H9 (cell line): ENCODE data around the gene CDH24. TPM values are rescaled to one million over a fixed set of nuclear protein-coding genes. Genes with fewer than 3 reads are reported as not detected.

Source experiments
- DNase-seq: peaks from one replicate; pipeline ENCODE4 v3.0.0-alpha.2; 2017
- H2AFZ ChIP-seq: one replicate; pipeline ENCODE4 v1.6.1; 2013; ENCODE audit warnings: mild to moderate bottlenecking, low read length, control low read depth, moderate library complexity
- H2AK5ac ChIP-seq: 2 replicates; pipeline ENCODE4 v1.6.1; 2013; ENCODE audit warnings: low read length, control low read depth, mixed read lengths; ENCODE audit not compliant: insufficient read length
- H2BK120ac ChIP-seq: one replicate; pipeline ENCODE4 v1.6.1; 2013; ENCODE audit warnings: low read depth, mild to moderate bottlenecking, low read length, control low read depth, inconsistent platforms; ENCODE audit not compliant: poor library complexity, severe bottlenecking
- H2BK12ac ChIP-seq: 2 replicates; pipeline ENCODE4 v1.6.1; 2013; ENCODE audit warnings: low read length, control low read depth, mixed read lengths, low read depth; ENCODE audit not compliant: insufficient read length
- H2BK15ac ChIP-seq: 2 replicates; pipeline ENCODE4 v1.6.1; 2013; ENCODE audit warnings: low read depth, low read length, control low read depth
- H2BK20ac ChIP-seq: one replicate; pipeline ENCODE4 v1.6.1; 2013; ENCODE audit warnings: low read depth, mild to moderate bottlenecking, low read length, control low read depth, inconsistent platforms; ENCODE audit not compliant: poor library complexity, severe bottlenecking
- H2BK5ac ChIP-seq: 2 replicates; pipeline ENCODE4 v1.6.1; 2013; ENCODE audit warnings: low read length, control low read depth, mixed read lengths; ENCODE audit not compliant: insufficient read length
- H3K14ac ChIP-seq: 2 replicates; pipeline ENCODE4 v1.6.1; 2013; ENCODE audit warnings: low read length, control low read depth; ENCODE audit not compliant: insufficient read depth
- H3K18ac ChIP-seq: 2 replicates; pipeline ENCODE4 v1.6.1; 2013; ENCODE audit warnings: low read depth, mild to moderate bottlenecking, mixed read lengths, low read length, control low read depth; ENCODE audit not compliant: insufficient read length
- H3K23ac ChIP-seq: 2 replicates; pipeline ENCODE4 v1.6.1; 2013; ENCODE audit warnings: low read length, control low read depth, mixed read lengths, low read depth; ENCODE audit not compliant: insufficient read length
- H3K23me2 ChIP-seq: 2 replicates; pipeline ENCODE4 v1.6.1; 2013; ENCODE audit warnings: low read depth, mild to moderate bottlenecking, mixed read lengths, low read length, control low read depth; ENCODE audit not compliant: insufficient read length, poor library complexity, severe bottlenecking
- H3K27ac ChIP-seq: 2 replicates; pipeline ENCODE4 v1.5.1; 2013; ENCODE audit warnings: low read length, control low read depth, mixed read lengths, low read depth; ENCODE audit not compliant: insufficient read length
- H3K27me3 ChIP-seq: 2 replicates; pipeline ENCODE4 v1.6.1; 2013; ENCODE audit warnings: low read length, control low read depth, inconsistent platforms; ENCODE audit not compliant: insufficient read depth
- H3K4ac ChIP-seq: 2 replicates; pipeline ENCODE4 v1.6.1; 2013; ENCODE audit warnings: low read depth, mild to moderate bottlenecking, control low read depth, inconsistent platforms, low read length, moderate library complexity
- H3K4me1 ChIP-seq: 2 replicates; pipeline ENCODE4 v1.6.1; 2013; ENCODE audit warnings: low read length, control low read depth, inconsistent platforms; ENCODE audit not compliant: insufficient read depth
- H3K4me2 ChIP-seq: 2 replicates; pipeline ENCODE4 v1.6.1; 2013; ENCODE audit warnings: low read length, control low read depth, mixed read lengths; ENCODE audit not compliant: insufficient read length, insufficient read depth
- H3K56ac ChIP-seq: 2 replicates; pipeline ENCODE4 v1.6.1; 2013; ENCODE audit warnings: low read depth, mild to moderate bottlenecking, mixed read lengths, low read length, control low read depth; ENCODE audit not compliant: insufficient read length
- H3K79me1 ChIP-seq: 2 replicates; pipeline ENCODE4 v1.6.1; 2013; ENCODE audit warnings: low read depth, mild to moderate bottlenecking, moderate library complexity, low read length, control low read depth, inconsistent platforms; ENCODE audit not compliant: insufficient read depth, poor library complexity, severe bottlenecking
- H3K79me2 ChIP-seq: 2 replicates; pipeline ENCODE4 v1.6.1; 2013; ENCODE audit warnings: low read length, control low read depth, inconsistent platforms; ENCODE audit not compliant: insufficient read depth
- H3K9ac ChIP-seq: 2 replicates; pipeline ENCODE4 v1.6.1; 2013; ENCODE audit warnings: low read length, control low read depth, mixed read lengths; ENCODE audit not compliant: insufficient read length; ENCODE audit errors: extremely low read depth
- H3K9me3 ChIP-seq: one replicate; pipeline ENCODE4 v1.6.1; 2013; ENCODE audit warnings: low read depth, low read length, inconsistent platforms; ENCODE audit not compliant: control insufficient read depth
- H3T11ph ChIP-seq: one replicate; pipeline ENCODE4 v1.6.1; 2013; ENCODE audit warnings: mild to moderate bottlenecking, low read length, control low read depth, inconsistent platforms
- H4K20me1 ChIP-seq: one replicate; pipeline ENCODE4 v1.6.1; 2013; ENCODE audit not compliant: control insufficient read depth, insufficient read length, insufficient read depth
- H4K5ac ChIP-seq: 2 replicates; pipeline ENCODE4 v1.6.1; 2013; ENCODE audit warnings: low read depth, mild to moderate bottlenecking, mixed read lengths, low read length, control low read depth; ENCODE audit not compliant: insufficient read length
- H4K8ac ChIP-seq: replicated peaks from 2 replicates; pipeline ENCODE4 v1.6.1; 2013; ENCODE audit warnings: low read length, control low read depth, mixed read lengths, low read depth; ENCODE audit not compliant: insufficient read length
- H4K91ac ChIP-seq: 2 replicates; pipeline ENCODE4 v1.6.1; 2013; ENCODE audit warnings: low read depth, mild to moderate bottlenecking, moderate library complexity, mixed read lengths, low read length, control low read depth; ENCODE audit not compliant: insufficient read length
- H3K27ac Mint-ChIP-seq, 3 experiments: 2 replicates in 2 of 3; 3 replicates in 1 of 3; pipeline ENCODE4 v1.8.0; 2020 to 2021; ENCODE audit warnings: mixed read lengths in 3 of 3, mild to moderate bottlenecking in 1 of 3, moderate library complexity in 1 of 3
- H3K27me3 Mint-ChIP-seq: 2 replicates; pipeline ENCODE4 v1.8.0; 2021; ENCODE audit warnings: low read depth, mild to moderate bottlenecking, moderate library complexity, mixed read lengths
- H3K36me3 Mint-ChIP-seq, 3 experiments: 2 replicates in 2 of 3; 3 replicates in 1 of 3; pipeline ENCODE4 v1.8.0; 2020 to 2021; ENCODE audit warnings: low read depth in 3 of 3, mixed read lengths in 3 of 3; ENCODE audit not compliant: insufficient read depth in 1 of 3
- H3K4me1 Mint-ChIP-seq, 2 experiments: 2 replicates each; pipeline ENCODE4 v1.8.0; 2020; ENCODE audit warnings: mixed read lengths in 2 of 2
- H3K4me3 Mint-ChIP-seq, 2 experiments: 2 replicates in 1 of 2; 3 replicates in 1 of 2; pipeline ENCODE4 v1.8.0; 2020 to 2021; ENCODE audit warnings: mild to moderate bottlenecking in 2 of 2, mixed read lengths in 2 of 2, moderate library complexity in 1 of 2
- H3K9me3 Mint-ChIP-seq, 2 experiments: 2 replicates in 1 of 2; 3 replicates in 1 of 2; pipeline ENCODE4 v1.8.0; 2020; ENCODE audit warnings: mild to moderate bottlenecking in 2 of 2, mixed read lengths in 2 of 2, moderate library complexity in 1 of 2
- WGBS: extraction: QIAGEN DNeasy Blood & Tissue Kit; methylation state at CpG from one replicate; pipeline ENCODE4 v1.1.7; 2013; ENCODE audit warnings: missing lambda C conversion rate, low lambda C conversion rate, mixed read lengths; ENCODE audit not compliant: insufficient read length; ENCODE audit errors: extremely low coverage; 5-methylcytosine and 5-hydroxymethylcytosine counted together
- total RNA-seq: library from RNA; stranded (reverse); gene quantifications from 2 replicates; pipeline ENCODE4 v1.2.1, GENCODE V29; 2021
- TF ChIP-seq, protein P1 (sequence below): fragments of 200-600 bp; sonication (generic); conservative IDR thresholded peaks from 3 replicates; pipeline ENCODE4 v1.8.0; 2021; ENCODE audit warnings: antibody characterized with exemption, mild to moderate bottlenecking

Gene CDH24
- total RNA-seq, 1 experiment from 2014 or later = 16.7 TPM

DNA sequence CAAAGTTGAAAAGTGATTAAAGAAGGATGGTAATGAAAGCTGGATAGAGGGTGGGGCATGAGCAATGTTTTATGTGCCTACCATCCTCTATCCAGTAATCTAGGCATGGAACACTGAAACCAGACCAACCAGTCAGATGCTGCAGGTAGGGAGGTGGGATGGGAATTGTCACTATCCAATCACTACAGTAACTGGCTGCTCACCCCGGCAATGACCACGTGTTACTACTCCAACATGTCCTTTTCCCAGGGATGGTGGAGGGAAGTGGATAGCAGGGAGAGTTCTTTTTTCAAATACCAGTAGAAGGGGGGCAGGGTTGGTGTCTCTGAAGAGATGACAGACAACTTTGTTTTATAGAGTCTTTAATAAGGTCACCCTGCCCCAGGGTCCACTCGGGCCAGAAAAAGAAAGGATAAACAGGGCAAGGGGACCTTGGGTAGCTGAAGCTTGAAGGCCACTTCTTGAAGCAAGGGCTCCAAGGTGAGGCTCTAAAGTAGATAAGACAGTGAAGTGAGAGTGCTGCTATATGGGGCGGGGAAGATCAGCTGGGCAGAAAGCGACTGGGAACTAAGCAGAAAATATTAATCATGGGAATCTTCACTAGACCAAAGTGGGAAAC, 14.7 kb upstream of the CDH24 start:
- Histone ChIP-seq H3K23ac (no peak overlapping the region), H3K79me2 (peaks cover 5% of the 10 kb centered on the region; the same call in 1 of the 2 replicates), H3K14ac (no peak overlapping the region), H2BK15ac (no peak overlapping the region), H3K23me2 (peaks cover 12% of the 10 kb centered on the region), H2AK5ac (no peak overlapping the region), H3K27me3 (no peaks in the 10 kb centered on the region), H3K79me1 (peaks cover 9% of the 10 kb centered on the region), H3K18ac (no peak overlapping the region), H4K5ac (no peak overlapping the region), H2AFZ (no peak overlapping the region), H3K4me2 (peak overlapping the region; percentile 98), H3K4me1 (0 out of 2 replicates have a peak, but pooled peaks cover 3% of the 10 kb centered on the region), H3T11ph (no peak overlapping the region), H4K91ac (no peak overlapping the region), H2BK120ac (no peak overlapping the region), H4K8ac (no peak overlapping the region), H4K20me1 (peaks cover 3% of the 10 kb centered on the region), H2BK12ac (no peak overlapping the region), H3K27ac (no peak overlapping the region), H3K4ac (no peak overlapping the region), H3K56ac (no peak overlapping the region), H2BK5ac (no peak overlapping the region), H3K9me3 (no peaks in the 10 kb centered on the region), H2BK20ac (no peak overlapping the region), H3K9ac (no peak overlapping the region)
- H3K4me3 Mint-ChIP-seq = peak overlapping the region; percentile 87 to 99
- H3K36me3 Mint-ChIP-seq = peaks cover 34 to 82% (median 70%) of the 10 kb centered on the region in 3 experiments; a peak in 6 of 7 replicates
- peak; percentile 71 for DNase-seq
- H3K27ac Mint-ChIP-seq = peak overlapping the region; percentile 98 to 100 (median 98)
- no CpG with 5 or more reads among the region's 5 CpGs for WGBS
- no peaks in the 10 kb centered on the region; the same call in 1 of the 2 replicates for H3K27me3 Mint-ChIP-seq
- H3K9me3 Mint-ChIP-seq = no peaks in the 10 kb centered on the region
- peaks cover 35 to 43% of the 10 kb centered on the region in 2 experiments for H3K4me1 Mint-ChIP-seq
- TF ChIP-seq, protein P1, sequence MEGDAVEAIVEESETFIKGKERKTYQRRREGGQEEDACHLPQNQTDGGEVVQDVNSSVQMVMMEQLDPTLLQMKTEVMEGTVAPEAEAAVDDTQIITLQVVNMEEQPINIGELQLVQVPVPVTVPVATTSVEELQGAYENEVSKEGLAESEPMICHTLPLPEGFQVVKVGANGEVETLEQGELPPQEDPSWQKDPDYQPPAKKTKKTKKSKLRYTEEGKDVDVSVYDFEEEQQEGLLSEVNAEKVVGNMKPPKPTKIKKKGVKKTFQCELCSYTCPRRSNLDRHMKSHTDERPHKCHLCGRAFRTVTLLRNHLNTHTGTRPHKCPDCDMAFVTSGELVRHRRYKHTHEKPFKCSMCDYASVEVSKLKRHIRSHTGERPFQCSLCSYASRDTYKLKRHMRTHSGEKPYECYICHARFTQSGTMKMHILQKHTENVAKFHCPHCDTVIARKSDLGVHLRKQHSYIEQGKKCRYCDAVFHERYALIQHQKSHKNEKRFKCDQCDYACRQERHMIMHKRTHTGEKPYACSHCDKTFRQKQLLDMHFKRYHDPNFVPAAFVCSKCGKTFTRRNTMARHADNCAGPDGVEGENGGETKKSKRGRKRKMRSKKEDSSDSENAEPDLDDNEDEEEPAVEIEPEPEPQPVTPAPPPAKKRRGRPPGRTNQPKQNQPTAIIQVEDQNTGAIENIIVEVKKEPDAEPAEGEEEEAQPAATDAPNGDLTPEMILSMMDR = no peak
